ENCODE data around the gene STXBP3. TPM values are rescaled to one million over a fixed set of nuclear protein-coding genes. Genes with fewer than 3 reads are reported as not detected.

The STXBP3 gene
- total RNA-seq, 1 experiment from 2014 or later: 48.5 TPM

DNA sequence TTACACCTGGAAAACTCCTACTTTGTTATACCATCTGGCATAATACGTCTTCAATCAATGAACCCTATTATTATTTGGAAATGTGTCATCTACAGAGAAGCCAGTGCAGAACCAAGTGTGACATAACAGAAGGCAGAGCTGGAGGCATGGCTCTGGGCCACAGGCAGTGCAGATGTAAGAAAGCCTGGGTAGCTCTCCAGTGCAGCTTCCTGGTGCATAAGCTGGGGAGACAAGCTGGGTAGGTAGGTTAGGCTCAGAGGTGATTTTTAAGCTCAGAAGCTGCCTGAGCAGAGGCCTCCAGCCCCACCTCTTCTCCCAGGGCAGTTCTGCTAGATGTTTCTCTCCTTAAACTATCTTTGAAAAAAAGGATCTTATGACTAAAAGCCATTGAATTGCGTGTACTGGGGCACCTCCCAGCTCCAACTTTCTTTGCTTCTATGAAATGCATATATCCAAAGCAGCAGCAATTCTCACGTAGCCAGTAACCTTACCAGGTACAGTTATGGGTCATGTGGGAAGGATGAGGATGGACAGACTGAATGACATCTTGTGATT is 79.7 kb downstream of the STXBP3 start:
- no peak overlapping the region for H3K27ac ChIP-seq
- DNase-seq (ENCODE audit: low read depth in 1 of 2, low spot score in 2 of 2): no peak
- H3K36me3 ChIP-seq: no peaks in the 10 kb centered on the region
- H3K27me3 ChIP-seq (replicated peaks): no peaks in the 10 kb centered on the region
- H3K4me1 ChIP-seq (replicated peaks): peaks cover 34% of the 10 kb centered on the region
- H3K9me3 ChIP-seq (replicated peaks): no peaks in the 10 kb centered on the region
- no peak overlapping the region for H3K4me3 ChIP-seq

GRCh38 chr1:108828074-108828961 is 81.8 kb downstream of the STXBP3 start:
- H3K36me3 ChIP-seq: no peaks in the 10 kb centered on the region
- peak; percentile 67 to 81 for DNase-seq (ENCODE audit: low read depth in 1 of 2, low spot score in 2 of 2)
- H3K27ac ChIP-seq: no peak overlapping the region
- no peaks in the 10 kb centered on the region for H3K9me3 ChIP-seq (replicated peaks)
- H3K4me3 ChIP-seq: no peak overlapping the region
- peaks cover 41% of the 10 kb centered on the region for H3K4me1 ChIP-seq (replicated peaks)
- no peaks in the 10 kb centered on the region for H3K27me3 ChIP-seq (replicated peaks)

- DNase-seq (ENCODE audit: low read depth in 1 of 2, low spot score in 2 of 2): peak in 1 of 2 experiments; percentile 33
- no peaks in the 10 kb centered on the region for H3K27me3 ChIP-seq (replicated peaks)
- no peak overlapping the region for H3K4me3 ChIP-seq
- H3K27ac ChIP-seq: peak overlapping the region; percentile 87
- H3K4me1 ChIP-seq (replicated peaks): peaks cover 41% of the 10 kb centered on the region
- H3K9me3 ChIP-seq (replicated peaks): no peaks in the 10 kb centered on the region
- H3K36me3 ChIP-seq: no peaks in the 10 kb centered on the region
Measured at GRCh38 chr1:108829498-108829916, 83.0 kb downstream of the STXBP3 start.

DNA sequence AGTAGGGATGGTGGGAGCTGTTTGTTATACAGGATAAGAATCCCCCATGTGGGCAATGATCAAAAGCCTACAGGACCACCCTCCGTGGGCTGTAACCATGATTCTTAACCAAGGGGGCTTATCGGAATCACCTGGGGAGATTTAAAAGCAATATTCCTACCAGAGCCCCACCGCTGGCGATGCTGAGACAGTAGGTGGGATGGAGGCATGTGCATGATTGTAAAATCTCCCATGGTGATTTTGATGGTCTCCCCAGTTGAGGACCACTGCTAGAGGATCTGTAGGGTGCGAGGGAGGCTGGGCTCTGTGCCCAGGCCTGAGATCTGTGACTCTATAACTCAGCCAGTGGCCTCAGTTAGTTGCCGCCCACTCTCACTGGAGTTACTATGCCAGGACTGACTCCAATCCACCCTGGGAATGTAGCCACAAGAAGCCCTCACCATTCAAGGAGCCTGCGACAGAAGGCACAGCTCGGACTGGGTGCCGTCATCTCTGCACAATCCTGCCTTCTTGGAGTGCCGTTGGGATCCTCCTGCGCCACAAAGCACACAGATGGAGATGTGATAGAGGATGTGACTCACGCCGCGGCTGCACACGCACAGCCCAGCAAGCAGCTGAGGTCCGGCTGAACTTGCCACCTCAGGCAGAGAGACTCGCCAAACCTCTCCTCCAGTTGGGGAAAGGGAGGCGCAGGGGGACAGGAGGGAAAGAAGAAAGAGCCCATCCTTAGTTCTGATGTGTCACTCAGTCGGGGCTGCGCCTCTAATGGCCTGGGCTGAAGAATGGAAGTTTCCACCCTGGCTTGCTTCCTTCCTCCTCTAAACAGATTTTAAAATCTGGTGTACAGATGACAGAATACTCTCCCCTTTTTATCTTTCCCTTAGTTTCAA is 83.9 kb downstream of the STXBP3 start:
- no peaks in the 10 kb centered on the region for H3K9me3 ChIP-seq (replicated peaks)
- no peaks in the 10 kb centered on the region for H3K36me3 ChIP-seq
- peak overlapping the region; percentile 87 for H3K27ac ChIP-seq
- peaks cover 41% of the 10 kb centered on the region for H3K4me1 ChIP-seq (replicated peaks)
- DNase-seq (ENCODE audit: low read depth in 1 of 2, low spot score in 2 of 2): peak; percentile 93 to 96
- H3K27me3 ChIP-seq (replicated peaks): no peaks in the 10 kb centered on the region
- H3K4me3 ChIP-seq: no peak overlapping the region

DNA sequence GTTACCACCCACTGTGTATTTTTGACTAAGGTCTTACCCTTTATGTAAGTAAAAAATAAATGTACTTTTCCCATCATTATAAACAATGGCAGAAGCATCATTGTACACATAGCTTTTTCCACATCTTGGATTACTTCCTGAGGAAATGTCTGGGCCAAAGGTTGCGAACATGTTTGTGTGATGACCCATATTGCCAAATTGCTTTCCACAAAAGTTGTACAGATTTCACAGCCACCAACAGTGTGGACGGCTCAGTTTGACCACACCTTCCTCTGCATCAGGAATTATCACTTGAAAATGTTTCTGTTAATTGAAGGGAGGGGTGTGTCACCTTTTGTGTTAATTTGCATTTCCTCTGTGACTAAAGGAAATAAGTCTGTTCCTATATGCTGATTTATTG is 84.8 kb downstream of the STXBP3 start:
- DNase-seq (ENCODE audit: low read depth in 1 of 2, low spot score in 2 of 2): peak in 1 of 2 experiments; percentile 63
- H3K27me3 ChIP-seq (replicated peaks): no peaks in the 10 kb centered on the region
- no peak overlapping the region for H3K4me3 ChIP-seq
- H3K4me1 ChIP-seq (replicated peaks): peaks cover 41% of the 10 kb centered on the region
- no peaks in the 10 kb centered on the region for H3K36me3 ChIP-seq
- H3K9me3 ChIP-seq (replicated peaks): no peaks in the 10 kb centered on the region
- H3K27ac ChIP-seq: peak overlapping the region; percentile 87

- Histone ChIP-seq H3K27ac (no peak overlapping the region), H3K27me3 (replicated peaks) (no peaks in the 10 kb centered on the region), H3K36me3 (no peaks in the 10 kb centered on the region), H3K9me3 (replicated peaks) (no peaks in the 10 kb centered on the region), H3K4me1 (replicated peaks) (peaks cover 39% of the 10 kb centered on the region), H3K4me3 (no peak overlapping the region)
- DNase-seq (ENCODE audit: low read depth in 1 of 2, low spot score in 2 of 2): no peak
Measured at GRCh38 chr1:108832929-108833328, 86.5 kb downstream of the STXBP3 start.

DNA sequence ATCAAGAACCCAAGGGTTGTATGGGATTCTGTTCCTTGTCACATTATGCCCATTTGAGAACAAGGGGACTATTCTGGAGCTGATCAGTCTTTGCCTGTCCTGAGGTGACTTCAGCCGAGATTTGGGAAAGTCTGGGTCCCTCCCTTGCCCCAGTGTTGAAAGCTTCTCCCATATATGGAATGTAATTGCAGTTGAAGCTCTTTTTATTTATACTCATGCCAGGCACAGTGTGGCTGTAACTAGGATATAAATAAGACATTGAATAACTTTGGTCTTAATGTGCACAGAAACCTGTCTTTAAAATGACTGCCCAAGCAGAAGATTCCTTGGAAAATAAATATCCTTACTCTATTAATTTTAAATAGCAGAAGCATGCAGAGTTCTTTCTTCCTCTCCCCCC is 95.2 kb downstream of the STXBP3 start:
- no peak for DNase-seq (ENCODE audit: low read depth in 1 of 2, low spot score in 2 of 2)
- Histone ChIP-seq H3K27ac (no peak overlapping the region), H3K9me3 (replicated peaks) (no peaks in the 10 kb centered on the region), H3K36me3 (no peaks in the 10 kb centered on the region), H3K27me3 (replicated peaks) (no peaks in the 10 kb centered on the region), H3K4me1 (replicated peaks) (no peaks in the 10 kb centered on the region), H3K4me3 (no peak overlapping the region)

DNA sequence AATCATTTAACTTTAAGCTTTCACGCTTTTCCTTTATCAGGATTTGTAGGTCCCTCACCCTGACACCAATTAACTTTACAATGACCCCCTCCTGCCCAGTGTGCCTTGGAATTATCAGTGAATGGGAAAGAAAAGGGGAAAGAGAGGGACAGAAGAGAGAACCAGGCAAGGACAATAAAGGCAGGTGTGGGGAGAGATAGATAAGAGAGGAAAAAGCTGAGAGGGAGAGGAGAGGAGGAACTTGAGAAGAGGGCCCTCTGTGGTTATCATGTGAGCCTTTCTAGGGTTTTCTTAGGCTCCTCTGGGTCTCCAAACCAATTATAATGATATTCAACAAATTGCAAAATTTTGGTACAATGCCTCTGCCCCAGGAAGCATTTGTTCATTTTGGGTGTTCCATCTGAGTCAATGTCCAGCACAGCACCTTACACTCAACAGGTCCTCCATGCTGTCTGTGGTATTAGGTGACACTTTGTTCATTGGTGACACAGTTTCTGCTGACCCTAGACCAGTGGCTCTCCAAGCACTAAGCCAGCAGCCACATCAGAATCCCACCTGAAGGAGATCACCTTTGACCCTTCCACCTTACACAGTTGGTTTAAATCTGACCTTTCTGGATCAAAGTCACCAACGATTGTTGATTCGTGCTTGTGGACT is 96.2 kb downstream of the STXBP3 start:
- no peaks in the 10 kb centered on the region for H3K4me1 ChIP-seq (replicated peaks)
- H3K9me3 ChIP-seq (replicated peaks): no peaks in the 10 kb centered on the region
- no peak for DNase-seq (ENCODE audit: low read depth in 1 of 2, low spot score in 2 of 2)
- no peak overlapping the region for H3K27ac ChIP-seq
- H3K4me3 ChIP-seq: no peak overlapping the region
- H3K27me3 ChIP-seq (replicated peaks): no peaks in the 10 kb centered on the region
- no peaks in the 10 kb centered on the region for H3K36me3 ChIP-seq

GRCh38 chr1:108843390-108844137 is 97.1 kb downstream of the STXBP3 start:
- Histone ChIP-seq H3K27me3 (replicated peaks) (no peaks in the 10 kb centered on the region), H3K36me3 (no peaks in the 10 kb centered on the region), H3K27ac (no peak overlapping the region), H3K9me3 (replicated peaks) (no peaks in the 10 kb centered on the region), H3K4me1 (replicated peaks) (no peaks in the 10 kb centered on the region), H3K4me3 (no peak overlapping the region)
- DNase-seq (ENCODE audit: low read depth in 1 of 2, low spot score in 2 of 2): no peak

GRCh38 chr1:108845446-108845845 is 99.0 kb downstream of the STXBP3 start:
- no peaks in the 10 kb centered on the region for H3K4me1 ChIP-seq (replicated peaks)
- H3K27ac ChIP-seq: no peak overlapping the region
- H3K4me3 ChIP-seq: no peak overlapping the region
- H3K36me3 ChIP-seq: no peaks in the 10 kb centered on the region
- H3K27me3 ChIP-seq (replicated peaks): no peaks in the 10 kb centered on the region
- no peak for DNase-seq (ENCODE audit: low read depth in 1 of 2, low spot score in 2 of 2)
- no peaks in the 10 kb centered on the region for H3K9me3 ChIP-seq (replicated peaks)

DNA sequence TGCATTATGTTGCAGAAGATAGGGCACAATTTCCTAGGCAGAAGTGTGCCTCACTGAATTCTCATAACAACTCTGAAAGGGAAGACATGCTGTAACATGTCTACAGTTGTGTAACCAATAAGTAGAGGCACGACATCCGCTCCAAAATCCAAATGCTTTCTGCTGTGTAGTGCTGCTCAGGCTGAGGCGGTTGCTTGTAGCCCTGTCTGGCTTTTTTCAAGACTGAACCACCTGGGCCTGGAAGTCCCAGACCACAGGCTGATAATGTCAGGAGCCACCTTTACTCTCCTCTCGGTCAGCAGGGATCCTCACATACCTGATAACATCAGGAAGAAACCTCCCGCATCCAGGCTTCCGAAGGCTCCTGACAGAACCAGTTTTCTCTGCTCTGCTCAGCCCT is 99.5 kb downstream of the STXBP3 start:
- Histone ChIP-seq H3K4me3 (no peak overlapping the region), H3K27ac (no peak overlapping the region), H3K4me1 (replicated peaks) (no peaks in the 10 kb centered on the region), H3K36me3 (no peaks in the 10 kb centered on the region), H3K9me3 (replicated peaks) (no peaks in the 10 kb centered on the region), H3K27me3 (replicated peaks) (no peaks in the 10 kb centered on the region)
- DNase-seq (ENCODE audit: low read depth in 1 of 2, low spot score in 2 of 2): no peak

DNA sequence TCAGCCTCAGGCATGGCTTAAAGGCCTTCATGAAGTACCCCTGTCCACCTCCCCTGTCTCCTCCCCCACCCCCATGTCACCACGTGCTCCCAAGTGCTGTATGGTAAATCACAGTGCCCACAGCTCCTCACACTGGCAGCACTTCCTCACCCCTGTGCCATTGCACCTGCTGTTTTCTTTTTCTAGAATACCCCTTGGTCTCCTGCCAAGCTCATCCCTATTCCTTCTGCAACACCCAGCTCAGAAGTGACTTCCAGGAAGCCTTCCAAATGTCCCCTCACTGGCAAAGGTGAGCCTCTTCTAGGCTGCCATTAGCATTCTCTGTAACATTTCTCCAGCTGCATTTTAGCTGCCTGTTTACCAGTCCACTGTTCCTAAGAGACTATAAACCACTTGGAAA is 101.0 kb downstream of the STXBP3 start:
- Histone ChIP-seq H3K27ac (no peak overlapping the region), H3K27me3 (replicated peaks) (no peaks in the 10 kb centered on the region), H3K9me3 (replicated peaks) (no peaks in the 10 kb centered on the region), H3K4me1 (replicated peaks) (peaks cover 5% of the 10 kb centered on the region), H3K4me3 (no peak overlapping the region), H3K36me3 (no peaks in the 10 kb centered on the region)
- no peak for DNase-seq (ENCODE audit: low read depth in 1 of 2, low spot score in 2 of 2)

DNA sequence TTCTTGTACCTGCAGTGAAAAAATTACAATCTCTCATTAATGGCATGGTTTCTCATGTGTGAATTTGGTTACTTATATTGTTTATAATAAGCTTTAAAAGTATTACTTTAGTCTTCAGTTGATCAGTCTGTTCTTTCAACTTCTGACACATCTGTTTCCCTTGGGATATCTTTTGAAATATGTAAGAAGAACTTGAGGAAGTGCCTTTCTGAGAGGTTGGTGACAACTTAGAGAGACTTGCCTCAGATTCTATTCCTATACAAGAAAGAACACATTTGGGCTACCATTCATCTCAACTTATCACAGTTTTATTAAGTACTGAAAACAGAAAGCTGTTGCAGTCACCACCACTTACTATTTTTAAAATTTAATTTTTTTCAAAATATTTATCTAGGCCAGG is 102.3 kb downstream of the STXBP3 start:
- no peak for DNase-seq (ENCODE audit: low read depth in 1 of 2, low spot score in 2 of 2)
- Histone ChIP-seq H3K9me3 (replicated peaks) (no peaks in the 10 kb centered on the region), H3K36me3 (no peaks in the 10 kb centered on the region), H3K27ac (no peak overlapping the region), H3K27me3 (replicated peaks) (no peaks in the 10 kb centered on the region), H3K4me3 (no peak overlapping the region), H3K4me1 (replicated peaks) (peaks cover 9% of the 10 kb centered on the region)

Measured in SJSA1 (cell line).